Stomach (tissue), 19 donors: Measurements from ENCODE around the gene AGBL2. TPM values are rescaled to one million over a fixed set of nuclear protein-coding genes. Genes with fewer than 3 reads are reported as not detected.
"Not testable (repeated sequence)": the region's sequence is repeated elsewhere in the genome, so short reads cannot be mapped to it uniquely, and the experiment has no call there.

ENCODE experiments used
- DNase-seq, 2 donors: peaks; one replicate each; pipeline versions ENCODE4 v3.0.0 to v3.0.0-alpha.2; 2013 to 2019
- H3K27ac ChIP-seq, 5 donors: fragments of 200-600 bp in 4 of 5; sonication (generic) in 4 of 5; one replicate each; pipeline ENCODE4 v1.5.1; 2013 to 2019; ENCODE audit warnings: mild to moderate bottlenecking in 1 of 5, moderate library complexity in 1 of 5
- H3K27me3 ChIP-seq, 3 donors: fragments of 200-600 bp; sonication (generic); one replicate each; pipeline ENCODE4 v1.5.1; 2017 to 2019; ENCODE audit warnings: mixed run types in 1 of 3
- H3K36me3 ChIP-seq, 4 donors: fragments of 200-600 bp; sonication (generic); 1 replicate in 3 of 4; 2 replicates in 1 of 4; pipeline ENCODE4 v1.5.1; 2016 to 2019
- H3K4me1 ChIP-seq, 4 donors: fragments of 200-600 bp; sonication (generic); one replicate each; pipeline ENCODE4 v1.5.1; 2016 to 2019
- H3K4me3 ChIP-seq, 4 donors: fragments of 200-600 bp; sonication (generic) in 3 of 4; one replicate each; pipeline ENCODE4 v1.5.1; 2016 to 2019; ENCODE audit warnings: mild to moderate bottlenecking in 1 of 4
- H3K9me3 ChIP-seq, 4 donors: fragments of 200-600 bp; sonication (generic); one replicate each; pipeline ENCODE4 v1.5.1; 2016 to 2019
- EP300 ChIP-seq: sonication (generic); formaldehyde crosslinking; IDR thresholded peaks from one replicate; pipeline ENCODE4 v1.6.1; 2017; ENCODE audit warnings: antibody characterized with exemption
- POLR2A ChIP-seq, 4 donors: fragments of 450-650 bp; IDR thresholded peaks; one replicate each; pipeline ENCODE4 v1.6.1; 2016; ENCODE audit warnings: antibody characterized with exemption in 4 of 4, control low read depth in 2 of 4, mild to moderate bottlenecking in 1 of 4, moderate library complexity in 1 of 4
- POLR2AphosphoS5 ChIP-seq, 3 donors: sonication (generic); formaldehyde crosslinking; IDR thresholded peaks; one replicate each; pipeline ENCODE4 v1.6.1; 2016; ENCODE audit warnings: antibody characterized with exemption in 3 of 3
- WGBS, 5 donors: extraction: QIAGEN DNeasy Blood & Tissue Kit in 3 of 5; methylation state at CpG; one replicate each; pipeline versions ENCODE4 v1.1.5 to v1.1.7; 2013 to 2018; 5-methylcytosine and 5-hydroxymethylcytosine counted together
- intact Hi-C: fragments of 100-400 bp; cut with DNase I; formaldehyde crosslinking; loops from one replicate; pipeline ENCODE4 v1.15.1; 2023; ENCODE audit warnings: low total_unique reads
- long read RNA-seq, 10 donors: transcript quantifications; one replicate each; lab custom pipeline, GENCODE V29; 2026
- polyA plus RNA-seq, 3 donors: library from polyadenylated mRNA; stranded (reverse); fragments of 200-250 nt; gene quantifications; one replicate each; pipeline ENCODE4 v1.2.3, GENCODE V29; 2013
- total RNA-seq, 5 donors: library from RNA; depleted of rRNA; stranded (reverse); fragments of >200 nt; gene quantifications; one replicate each; pipeline versions ENCODE4 v1.1.0 to v1.2.3, GENCODE V29; 2014 to 2016
- TF ChIP-seq, protein P1 (sequence below), 7 experiments: fragments of 450-650 bp in 4 of 7; fragments of 200-600 bp in 3 of 7; sonication (generic) in 3 of 7; IDR thresholded peaks; one replicate each; pipeline ENCODE4 v1.5.1; 2016 to 2019; ENCODE audit warnings: antibody characterized with exemption in 7 of 7, control low read depth in 2 of 7, mild to moderate bottlenecking in 1 of 7
- donor health status: healthy with polysubstance abuse.
- donor health status: Bipolar disorder and iron deficiency.
- donor health status: healthy.

AGBL2 gene, protein sequence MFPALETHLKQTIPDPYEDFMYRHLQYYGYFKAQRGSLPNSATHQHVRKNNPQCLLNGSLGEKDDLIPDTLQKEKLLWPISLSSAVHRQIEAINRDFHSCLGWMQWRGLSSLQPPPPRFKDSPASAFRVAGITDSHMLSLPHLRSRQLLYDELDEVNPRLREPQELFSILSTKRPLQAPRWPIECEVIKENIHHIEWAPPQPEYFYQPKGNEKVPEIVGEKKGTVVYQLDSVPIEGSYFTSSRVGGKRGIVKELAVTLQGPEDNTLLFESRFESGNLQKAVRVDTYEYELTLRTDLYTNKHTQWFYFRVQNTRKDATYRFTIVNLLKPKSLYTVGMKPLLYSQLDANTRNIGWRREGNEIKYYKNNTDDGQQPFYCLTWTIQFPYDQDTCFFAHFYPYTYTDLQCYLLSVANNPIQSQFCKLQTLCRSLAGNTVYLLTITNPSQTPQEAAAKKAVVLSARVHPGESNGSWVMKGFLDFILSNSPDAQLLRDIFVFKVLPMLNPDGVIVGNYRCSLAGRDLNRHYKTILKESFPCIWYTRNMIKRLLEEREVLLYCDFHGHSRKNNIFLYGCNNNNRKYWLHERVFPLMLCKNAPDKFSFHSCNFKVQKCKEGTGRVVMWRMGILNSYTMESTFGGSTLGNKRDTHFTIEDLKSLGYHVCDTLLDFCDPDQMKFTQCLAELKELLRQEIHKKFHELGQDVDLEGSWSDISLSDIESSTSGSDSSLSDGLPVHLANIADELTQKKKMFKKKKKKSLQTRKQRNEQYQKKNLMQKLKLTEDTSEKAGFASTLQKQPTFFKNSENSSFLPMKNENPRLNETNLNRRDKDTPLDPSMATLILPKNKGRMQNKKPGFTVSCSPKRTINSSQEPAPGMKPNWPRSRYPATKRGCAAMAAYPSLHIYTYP
- total RNA-seq (10 to 100 TPM in 1 of 5 donors, 1 to 10 TPM in 1, under 1 TPM in 1, not detected in 2; 0.92 to 11.7 (median 9.9) TPM), polyA plus RNA-seq (under 1 TPM in 2 of 3 donors, not detected in 1; 0.56 to 0.90 TPM)
- long read RNA-seq, donor 1, result 0 reads
- long read RNA-seq, donor 2, partial matches to known transcripts, result 0 of 1 reads
- long read RNA-seq, donor 2, other reads (novel, unspliced or antisense), result 0 of 1 reads
- long read RNA-seq, donor 3, result 0 reads
- long read RNA-seq, donor 4, result 0 reads
- long read RNA-seq, donor 5, result 0 reads
- long read RNA-seq, donor 6, result 0 reads
- long read RNA-seq, donor 7, partial matches to known transcripts, result 0 of 1 reads
- long read RNA-seq, donor 7, other reads (novel, unspliced or antisense), result 0 of 1 reads
- long read RNA-seq, donor 8, partial matches to known transcripts, result 0 of 1 reads
- long read RNA-seq, donor 8, other reads (novel, unspliced or antisense), result 0 of 1 reads
- long read RNA-seq, donor 9, result 0 reads
- long read RNA-seq, donor 10, result 0 reads

DNA sequence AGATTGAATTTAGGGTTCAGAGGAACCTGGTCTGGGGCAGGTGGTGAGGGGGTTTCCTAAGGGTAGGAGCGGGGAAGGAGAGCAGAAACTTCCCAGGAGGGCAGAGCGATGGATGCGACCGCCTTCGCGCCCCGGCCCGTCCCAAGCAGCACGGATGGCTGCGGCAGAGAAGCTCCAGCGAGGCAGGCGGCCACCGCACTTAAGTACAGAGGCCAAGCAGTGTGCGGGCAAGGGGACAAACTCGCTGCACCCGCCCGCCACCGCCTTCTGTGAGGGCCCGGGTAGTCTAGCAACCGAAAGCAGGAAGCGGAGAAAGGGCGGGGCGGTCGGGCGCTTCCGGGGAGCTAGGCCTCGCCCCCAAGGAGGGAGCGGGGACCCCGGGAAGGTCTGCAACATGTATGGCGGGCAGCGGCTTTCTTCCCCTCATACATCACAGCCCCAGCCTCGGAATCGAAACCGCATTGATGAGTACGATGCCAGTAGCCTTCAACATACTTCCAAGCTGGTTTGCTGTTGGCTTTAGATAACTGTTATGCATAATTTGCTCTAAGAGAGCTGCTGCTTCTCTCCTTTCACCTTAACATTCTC is at the start of gene AGBL2:
TSS of gene AGBL2 (minus strand) at position 288 of the 588 bp plus-strand sequence. CDS start 719 bp downstream, outside the sequence.
- Histone ChIP-seq H3K4me3 (peak within 1 kb of the TSS; percentile 69 to 97 (median 79)), H3K4me1 (peaks cover 0 to 15% (median 6%) of the 10 kb centered on the region in 4 donors), H3K27me3 (no peaks in the 10 kb centered on the region), H3K27ac (peak within 1 kb of the TSS; percentile 71 to 90 (median 77)), H3K9me3 (no peaks in the 10 kb centered on the region), H3K36me3 (peaks cover 25 to 42% (median 41%) of the 10 kb centered on the region in 4 donors)
- intact Hi-C loops, result no loop called here
- peak; percentile 76 to 94 for DNase-seq
- TF ChIP-seq POLR2AphosphoS5 (IDR thresholded peaks at IDR 0.05) (peak in 2 of 3 donors; percentile 73 to 84), POLR2A (IDR thresholded peaks at IDR 0.05) (peak in 1 of 4 donors; percentile 10), EP300 (no peak)
- WGBS, 5 donors, result 0% methylated on average over 16 to 35 of the region's 35 CpGs

DNA sequence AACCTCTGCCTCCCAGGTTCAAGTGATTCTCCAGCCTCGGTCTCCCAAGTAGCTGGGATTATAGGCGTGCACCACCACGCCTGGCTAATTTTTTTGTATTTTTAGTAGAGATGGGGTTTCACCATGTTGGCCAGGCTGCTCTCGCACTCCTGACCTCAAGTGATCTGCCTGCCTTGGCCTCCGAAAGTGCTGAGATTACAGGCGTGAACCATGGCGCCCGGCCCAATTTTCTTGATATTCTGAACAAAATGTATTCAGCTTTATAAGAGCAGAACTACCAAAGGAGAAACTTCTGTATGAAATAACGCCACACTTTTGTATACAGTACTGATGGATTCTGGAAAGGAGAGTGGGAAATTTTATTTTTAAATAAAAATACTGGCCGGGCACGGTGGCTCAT is 44.1 kb upstream of the AGBL2 start:
- H3K27me3 ChIP-seq, H3K9me3 ChIP-seq, H3K4me3 ChIP-seq, H3K27ac ChIP-seq, intact Hi-C loops: not testable (repeated sequence)
- peak in 1 of 2 donors; percentile 7 for DNase-seq
- WGBS, 5 donors, result 87 to 94% (median 92%) methylated on average over 10 to 11 of the region's 11 CpGs
- peaks cover 0 to 12% (median 4%) of the 10 kb centered on the region in 4 donors for H3K4me1 ChIP-seq
- peaks cover 67 to 100% (median 98%) of the 10 kb centered on the region in 4 donors for H3K36me3 ChIP-seq

DNA sequence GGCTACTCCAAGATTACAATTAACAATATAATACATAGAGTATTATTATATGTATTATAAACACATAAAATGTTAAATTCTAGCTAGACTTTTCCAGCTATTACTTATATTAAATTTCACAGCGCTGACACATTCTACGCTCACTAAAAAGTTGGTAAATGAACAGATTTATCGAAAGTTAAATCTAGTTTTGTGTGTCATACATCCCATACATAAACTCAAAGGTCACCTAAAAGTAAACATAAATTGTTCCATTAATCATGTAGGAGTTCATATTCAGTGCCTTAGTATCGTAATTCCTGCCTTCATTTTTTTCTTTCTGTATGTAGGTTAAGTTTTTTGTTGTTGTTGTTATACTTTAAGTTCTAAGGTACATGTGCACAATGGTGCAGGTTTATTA is 41.0 kb upstream of the AGBL2 start:
- H3K4me1 ChIP-seq, result peaks cover 0 to 4% (median 0%) of the 10 kb centered on the region in 4 donors
- no peak overlapping the region for H3K27ac ChIP-seq
- no peaks in the 10 kb centered on the region for H3K27me3 ChIP-seq
- no peaks in the 10 kb centered on the region for H3K9me3 ChIP-seq
- TF ChIP-seq, protein P1, sequence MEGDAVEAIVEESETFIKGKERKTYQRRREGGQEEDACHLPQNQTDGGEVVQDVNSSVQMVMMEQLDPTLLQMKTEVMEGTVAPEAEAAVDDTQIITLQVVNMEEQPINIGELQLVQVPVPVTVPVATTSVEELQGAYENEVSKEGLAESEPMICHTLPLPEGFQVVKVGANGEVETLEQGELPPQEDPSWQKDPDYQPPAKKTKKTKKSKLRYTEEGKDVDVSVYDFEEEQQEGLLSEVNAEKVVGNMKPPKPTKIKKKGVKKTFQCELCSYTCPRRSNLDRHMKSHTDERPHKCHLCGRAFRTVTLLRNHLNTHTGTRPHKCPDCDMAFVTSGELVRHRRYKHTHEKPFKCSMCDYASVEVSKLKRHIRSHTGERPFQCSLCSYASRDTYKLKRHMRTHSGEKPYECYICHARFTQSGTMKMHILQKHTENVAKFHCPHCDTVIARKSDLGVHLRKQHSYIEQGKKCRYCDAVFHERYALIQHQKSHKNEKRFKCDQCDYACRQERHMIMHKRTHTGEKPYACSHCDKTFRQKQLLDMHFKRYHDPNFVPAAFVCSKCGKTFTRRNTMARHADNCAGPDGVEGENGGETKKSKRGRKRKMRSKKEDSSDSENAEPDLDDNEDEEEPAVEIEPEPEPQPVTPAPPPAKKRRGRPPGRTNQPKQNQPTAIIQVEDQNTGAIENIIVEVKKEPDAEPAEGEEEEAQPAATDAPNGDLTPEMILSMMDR (IDR thresholded peaks at IDR 0.05), result no peak
- TF ChIP-seq POLR2AphosphoS5 (IDR thresholded peaks at IDR 0.05), result no peak
- TF ChIP-seq POLR2A (IDR thresholded peaks at IDR 0.05), result no peak
- TF ChIP-seq EP300, result no peak
- H3K36me3 ChIP-seq, result peaks cover 72 to 100% (median 98%) of the 10 kb centered on the region in 4 donors
- no peak for DNase-seq
- no peak overlapping the region for H3K4me3 ChIP-seq
- intact Hi-C loops, result no loop called here
- WGBS, 5 donors, result 82 to 90% (median 86%) methylated on average over 4 of the region's 4 CpGs

DNA sequence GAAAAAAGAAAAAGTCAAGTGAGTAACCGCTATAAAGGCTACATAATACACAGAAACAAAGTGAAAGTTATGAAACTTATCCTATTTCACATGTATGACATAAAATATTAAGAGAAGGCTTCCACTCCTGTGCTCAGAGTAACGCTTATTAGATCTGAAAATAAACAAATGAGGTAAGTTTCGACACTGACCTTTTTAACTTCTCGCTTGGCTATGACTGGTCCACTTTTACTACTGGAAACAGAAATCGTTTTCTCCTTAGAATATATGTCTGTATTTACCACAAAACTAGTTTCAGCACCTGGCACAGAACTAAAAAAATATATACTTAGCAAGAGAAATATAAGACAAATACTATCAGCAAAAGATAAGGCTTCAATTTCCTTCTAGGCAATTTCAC is 35.6 kb upstream of the AGBL2 start:
- Histone ChIP-seq H3K36me3 (peaks cover 82 to 100% (median 99%) of the 10 kb centered on the region in 4 donors), H3K4me3 (no peak overlapping the region), H3K27me3 (no peaks in the 10 kb centered on the region), H3K9me3 (no peaks in the 10 kb centered on the region), H3K4me1 (no peaks in the 10 kb centered on the region), H3K27ac (no peak overlapping the region)
- TF ChIP-seq EP300 (no peak), POLR2A (IDR thresholded peaks at IDR 0.05) (no peak), POLR2AphosphoS5 (IDR thresholded peaks at IDR 0.05) (no peak)
- TF ChIP-seq, protein P1 (IDR thresholded peaks at IDR 0.05), result no peak
- intact Hi-C loops, result no loop called here
- WGBS, 5 donors, result 59 to 76% (median 68%) methylated on average over 5 of the region's 5 CpGs
- DNase-seq, result no peak

DNA sequence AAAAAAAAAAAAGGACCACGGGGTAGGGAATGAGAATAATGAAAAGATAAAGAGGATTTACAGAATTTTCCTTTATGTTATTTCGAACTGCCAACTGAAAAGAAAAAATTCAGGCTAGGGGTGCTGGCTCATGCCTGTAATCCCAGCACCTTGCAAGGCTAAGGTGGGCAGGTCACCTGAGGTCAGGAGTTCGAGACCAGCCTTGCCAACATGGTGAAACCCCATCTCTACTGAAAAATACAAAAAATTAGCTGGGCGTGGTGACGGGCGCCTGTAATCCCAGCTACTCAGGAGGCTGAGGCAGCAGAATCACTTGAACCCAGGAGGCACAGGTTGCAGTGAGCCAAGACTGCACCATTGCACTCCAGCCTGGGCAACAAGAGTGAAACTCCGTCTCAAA is 27.3 kb upstream of the AGBL2 start:
- H3K9me3 ChIP-seq, H3K27me3 ChIP-seq, intact Hi-C loops, H3K27ac ChIP-seq, DNase-seq, H3K4me1 ChIP-seq, H3K4me3 ChIP-seq: not testable (repeated sequence)
- peaks cover 82 to 100% (median 100%) of the 10 kb centered on the region in 4 donors for H3K36me3 ChIP-seq
- WGBS, 5 donors, result 82 to 96% (median 94%) methylated on average over 7 of the region's 7 CpGs

DNA sequence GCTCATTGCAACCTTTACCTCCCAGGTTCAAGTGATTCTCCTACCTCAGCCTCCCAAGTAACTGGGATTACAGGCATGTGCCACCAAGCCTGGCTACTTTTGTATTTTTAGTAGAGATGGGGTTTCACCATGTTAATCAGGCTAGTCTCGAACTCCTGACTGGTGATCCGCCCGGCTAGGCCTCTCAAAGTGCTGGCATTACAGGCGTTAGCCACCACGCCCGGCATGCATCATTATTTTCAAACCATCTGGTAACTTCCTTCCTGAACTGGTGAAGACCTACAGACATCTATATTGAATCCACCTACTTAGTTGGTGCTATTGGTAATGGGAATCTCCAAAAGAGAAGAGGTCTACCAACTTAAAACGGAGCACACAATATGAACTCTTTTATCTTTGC is 22.6 kb upstream of the AGBL2 start:
- WGBS, 5 donors, result 68 to 96% (median 85%) methylated on average over 7 of the region's 7 CpGs
- peaks cover 80 to 100% (median 100%) of the 10 kb centered on the region in 4 donors for H3K36me3 ChIP-seq
- H3K4me3 ChIP-seq, DNase-seq, H3K9me3 ChIP-seq, intact Hi-C loops, H3K27me3 ChIP-seq, H3K4me1 ChIP-seq, H3K27ac ChIP-seq: not testable (repeated sequence)
